ENCODE results near the gene SUPT7L. TPM values are rescaled to one million over a fixed set of nuclear protein-coding genes. Genes with fewer than 3 reads are reported as not detected.

The SUPT7L gene, protein sequence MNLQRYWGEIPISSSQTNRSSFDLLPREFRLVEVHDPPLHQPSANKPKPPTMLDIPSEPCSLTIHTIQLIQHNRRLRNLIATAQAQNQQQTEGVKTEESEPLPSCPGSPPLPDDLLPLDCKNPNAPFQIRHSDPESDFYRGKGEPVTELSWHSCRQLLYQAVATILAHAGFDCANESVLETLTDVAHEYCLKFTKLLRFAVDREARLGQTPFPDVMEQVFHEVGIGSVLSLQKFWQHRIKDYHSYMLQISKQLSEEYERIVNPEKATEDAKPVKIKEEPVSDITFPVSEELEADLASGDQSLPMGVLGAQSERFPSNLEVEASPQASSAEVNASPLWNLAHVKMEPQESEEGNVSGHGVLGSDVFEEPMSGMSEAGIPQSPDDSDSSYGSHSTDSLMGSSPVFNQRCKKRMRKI
- polyA plus RNA-seq (ENCODE audit: insufficient read length) = 33.8 TPM

DNA sequence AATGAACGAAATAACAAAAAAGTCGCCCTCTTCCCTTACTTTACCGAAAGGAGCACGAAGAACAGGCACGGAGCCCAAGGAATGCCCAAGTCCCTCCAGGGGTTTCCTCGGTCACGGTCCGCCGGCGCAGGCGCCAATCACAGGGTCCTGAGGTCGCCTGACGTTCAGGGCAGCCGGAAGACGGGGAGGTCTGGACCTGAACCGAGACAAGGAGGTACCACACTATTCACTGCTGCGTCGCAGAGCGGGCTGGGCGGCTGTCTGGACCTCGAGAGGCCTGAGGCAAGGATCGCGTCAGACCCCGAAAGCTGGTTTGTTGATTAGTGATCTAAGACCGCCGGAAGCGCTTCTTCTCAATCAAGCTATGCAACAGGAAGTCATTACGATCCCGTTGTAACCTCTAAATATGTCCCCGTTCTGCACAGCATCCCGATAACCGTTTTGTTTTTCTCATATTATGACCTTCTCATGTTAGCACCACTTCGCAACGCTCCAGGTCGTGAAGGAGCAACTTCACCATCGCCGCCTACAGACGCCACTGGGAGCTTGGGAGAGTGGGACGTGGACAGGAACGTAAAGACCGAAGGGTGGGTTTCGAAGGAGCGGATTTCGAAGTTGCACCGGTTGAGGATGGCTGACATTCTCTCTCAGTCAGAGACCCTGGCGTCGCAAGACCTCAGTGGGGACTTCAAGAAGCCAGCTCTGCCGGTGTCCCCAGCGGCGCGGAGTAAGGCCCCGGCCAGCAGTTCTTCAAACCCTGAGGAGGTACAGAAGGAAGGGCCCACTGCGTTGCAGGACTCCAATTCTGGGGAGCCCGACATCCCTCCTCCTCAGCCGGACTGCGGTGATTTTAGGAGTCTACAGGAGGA is at the start of gene SUPT7L, which contains the start of gene SLC4A1AP:
SUPT7L (minus strand) TSS at position 330 of the 869 bp plus-strand sequence. CDS start 1,422 bp downstream, outside the sequence.
SLC4A1AP (plus strand) TSS at position 605 of the 869 bp plus-strand sequence; CDS start at position 631, 26 bp downstream.
- DNase-seq = peak; percentile 82

DNA sequence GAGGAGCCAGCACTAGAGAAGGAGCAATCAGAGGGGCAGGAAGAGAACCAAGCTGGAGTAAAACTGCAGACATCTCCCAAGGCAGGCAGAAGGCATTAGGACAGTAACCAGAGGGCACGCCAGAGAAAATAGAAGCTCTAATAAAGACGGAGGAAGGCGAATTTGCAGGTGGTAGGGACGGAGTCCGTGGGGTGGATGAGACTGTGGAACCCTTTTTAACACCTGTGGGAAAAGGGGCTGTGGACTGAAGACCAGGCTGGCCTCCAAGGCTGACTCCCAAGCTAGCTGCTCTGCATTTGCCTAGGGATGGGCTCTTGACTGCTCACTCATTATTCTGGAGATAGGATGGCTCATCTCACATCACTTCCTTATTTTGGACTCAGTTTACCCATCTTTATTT is 49.8 kb upstream of the SUPT7L start:
- no peak for DNase-seq

DNA sequence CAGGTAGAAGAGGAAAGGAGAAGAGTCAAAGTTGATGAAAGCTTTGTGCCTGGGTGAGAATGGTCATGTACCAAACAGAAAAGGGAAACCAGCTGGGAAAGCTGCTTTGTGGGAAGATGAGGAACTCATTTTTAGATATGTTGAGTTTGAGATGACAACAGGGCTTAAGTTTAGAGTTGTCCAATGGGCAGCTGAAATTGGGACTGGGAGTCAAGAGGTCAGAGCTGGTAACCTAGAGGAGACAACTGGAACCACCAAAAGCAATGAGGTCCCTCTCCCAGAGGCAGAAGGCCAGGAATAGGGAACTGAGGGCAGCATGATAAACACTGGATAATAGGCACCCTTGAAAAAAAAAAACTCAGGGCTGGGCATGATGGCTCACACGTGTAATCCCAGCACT is 49.1 kb upstream of the SUPT7L start:
- DNase-seq = no peak

DNA sequence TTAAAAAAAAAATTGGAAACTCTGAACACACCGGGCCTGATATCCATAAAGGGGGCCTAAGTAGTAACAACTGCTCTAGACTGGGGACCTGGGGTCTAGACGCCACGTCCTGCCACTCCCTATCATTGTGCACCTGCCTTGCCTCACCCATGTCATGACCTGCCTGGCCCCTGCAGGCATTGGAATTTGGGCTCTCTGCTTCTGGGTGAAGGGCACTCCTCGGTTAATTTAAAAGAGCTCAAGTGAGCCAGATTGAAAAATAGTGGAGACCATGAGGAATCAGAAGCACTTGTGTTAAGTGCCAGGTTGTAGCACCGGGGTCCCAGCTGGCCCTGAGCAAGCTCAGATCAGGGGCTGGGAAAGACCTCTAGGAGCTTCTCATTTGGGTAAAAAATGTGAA is 48.4 kb upstream of the SUPT7L start:
- DNase-seq = no peak

DNA sequence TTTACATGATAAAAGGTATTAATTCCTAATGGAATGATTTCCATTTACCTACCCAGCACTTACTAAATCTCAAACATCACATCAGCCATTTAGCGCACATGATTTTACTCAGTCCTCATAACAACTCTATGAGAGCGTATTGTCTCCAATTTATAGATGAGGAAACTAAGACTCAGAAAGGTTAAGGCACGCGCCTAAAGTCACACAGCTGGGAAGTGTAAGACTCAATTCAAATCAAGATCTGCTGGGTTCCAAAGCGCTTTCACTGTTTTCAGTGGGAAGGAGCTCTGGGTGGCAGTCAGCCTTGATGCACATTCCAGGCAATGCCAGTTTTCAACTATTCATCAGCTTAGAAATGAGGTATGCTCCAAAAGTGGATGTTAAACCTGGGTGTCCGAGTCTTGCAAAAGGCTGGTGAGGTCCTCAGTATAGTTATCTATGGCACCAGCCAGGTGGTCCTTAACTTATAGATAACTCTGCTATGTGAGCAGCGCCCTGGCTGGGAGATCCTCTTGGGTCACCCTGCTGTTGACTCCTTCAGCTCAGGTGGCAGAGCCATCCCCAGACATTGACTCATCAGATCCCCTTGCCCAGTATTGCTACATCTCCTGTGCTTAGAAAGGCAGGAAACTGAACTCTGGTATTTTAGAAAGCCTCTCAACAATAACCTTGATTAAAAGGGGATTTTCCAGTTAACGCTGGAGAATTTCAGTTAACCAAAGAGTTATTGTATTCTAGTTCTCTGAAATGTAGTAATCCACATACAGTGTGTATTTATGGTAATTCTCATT is 47.4 kb upstream of the SUPT7L start:
- no peak for DNase-seq

DNA sequence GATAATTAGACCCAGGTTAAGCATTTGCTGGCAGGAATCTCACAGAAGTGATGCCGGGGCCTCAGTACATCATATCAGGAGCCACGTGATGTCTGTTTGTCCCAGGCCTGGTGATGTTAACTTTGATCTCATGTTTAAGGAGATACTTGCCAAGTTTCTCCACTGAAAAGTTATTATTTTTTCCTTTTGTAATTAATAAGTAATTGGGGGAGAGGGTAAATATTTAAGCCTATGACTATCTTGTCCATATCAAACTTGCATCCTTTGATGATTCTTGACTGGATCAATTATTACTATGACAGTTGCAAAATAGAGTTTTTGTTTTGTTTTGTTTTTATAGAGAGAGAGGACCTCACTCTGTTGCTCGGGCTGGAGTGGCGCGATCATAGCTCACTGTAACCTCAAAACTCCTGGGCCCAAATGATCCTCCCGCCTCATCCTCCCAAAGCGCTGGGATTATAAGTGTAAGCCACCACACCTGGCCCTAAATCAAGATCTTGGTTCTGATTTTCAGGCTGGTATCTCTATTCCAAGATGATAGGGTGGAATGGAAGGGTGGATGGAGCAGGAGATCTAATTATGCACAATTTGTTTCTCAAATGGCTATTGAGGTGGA is 46.7 kb upstream of the SUPT7L start:
- no peak for DNase-seq

DNA sequence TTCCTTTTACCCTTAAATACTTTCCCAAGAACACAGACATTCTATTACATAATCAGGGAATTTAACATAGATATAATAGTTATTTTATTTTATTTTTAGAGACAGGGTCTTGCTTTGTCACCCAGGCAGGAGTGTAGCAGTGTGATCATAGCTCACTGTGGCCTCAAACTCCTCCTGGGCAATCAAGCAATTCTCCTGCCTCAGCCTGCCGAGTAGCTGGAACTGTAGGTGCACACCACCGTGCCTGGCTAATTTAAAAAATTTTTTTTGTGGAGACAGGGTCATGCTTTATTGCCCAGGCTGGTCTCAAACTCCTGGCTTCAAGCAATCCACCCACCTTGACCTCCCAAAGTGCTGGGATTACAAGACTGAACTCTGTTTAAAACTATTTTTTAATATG is 45.9 kb upstream of the SUPT7L start:
- DNase-seq = no peak

DNA sequence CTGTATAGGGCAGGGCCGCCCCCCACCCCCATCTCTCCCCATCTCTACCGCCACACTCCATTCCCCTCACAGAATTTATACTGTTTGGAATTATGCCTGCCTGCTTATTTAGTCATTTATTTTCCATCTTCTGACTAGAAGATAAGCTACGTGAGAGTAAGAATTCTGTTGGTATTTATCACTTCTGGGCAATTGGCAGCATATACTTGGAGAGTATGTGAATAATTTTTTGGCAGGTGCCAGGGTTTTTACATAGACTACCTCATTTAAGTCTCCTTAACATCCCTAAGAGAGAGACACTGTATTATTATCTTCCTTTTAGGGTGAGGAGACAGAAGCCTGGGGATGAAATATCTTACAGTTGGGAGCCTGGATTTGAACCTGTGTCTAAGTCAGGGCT is 45.3 kb upstream of the SUPT7L start:
- DNase-seq = no peak

DNA sequence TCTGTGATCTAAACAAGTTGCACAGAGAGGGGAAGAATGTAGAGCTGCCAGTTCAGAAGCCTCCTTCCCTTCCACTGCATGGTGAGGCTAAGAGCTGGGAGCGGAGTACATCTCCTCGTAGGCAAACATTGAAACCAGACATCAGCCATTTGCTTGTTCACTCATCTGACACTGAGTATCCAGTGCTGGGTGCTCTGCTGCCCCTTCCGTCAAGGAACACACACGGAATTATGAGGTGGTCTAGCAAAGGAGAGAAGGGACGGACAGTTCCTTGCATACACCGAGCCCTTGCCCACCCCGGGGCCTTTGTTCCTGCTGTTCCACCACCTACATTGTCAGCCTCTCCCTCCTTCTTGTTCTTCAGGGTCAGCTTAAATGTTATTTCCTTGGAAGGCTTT is 44.8 kb upstream of the SUPT7L start:
- DNase-seq = no peak

DNA sequence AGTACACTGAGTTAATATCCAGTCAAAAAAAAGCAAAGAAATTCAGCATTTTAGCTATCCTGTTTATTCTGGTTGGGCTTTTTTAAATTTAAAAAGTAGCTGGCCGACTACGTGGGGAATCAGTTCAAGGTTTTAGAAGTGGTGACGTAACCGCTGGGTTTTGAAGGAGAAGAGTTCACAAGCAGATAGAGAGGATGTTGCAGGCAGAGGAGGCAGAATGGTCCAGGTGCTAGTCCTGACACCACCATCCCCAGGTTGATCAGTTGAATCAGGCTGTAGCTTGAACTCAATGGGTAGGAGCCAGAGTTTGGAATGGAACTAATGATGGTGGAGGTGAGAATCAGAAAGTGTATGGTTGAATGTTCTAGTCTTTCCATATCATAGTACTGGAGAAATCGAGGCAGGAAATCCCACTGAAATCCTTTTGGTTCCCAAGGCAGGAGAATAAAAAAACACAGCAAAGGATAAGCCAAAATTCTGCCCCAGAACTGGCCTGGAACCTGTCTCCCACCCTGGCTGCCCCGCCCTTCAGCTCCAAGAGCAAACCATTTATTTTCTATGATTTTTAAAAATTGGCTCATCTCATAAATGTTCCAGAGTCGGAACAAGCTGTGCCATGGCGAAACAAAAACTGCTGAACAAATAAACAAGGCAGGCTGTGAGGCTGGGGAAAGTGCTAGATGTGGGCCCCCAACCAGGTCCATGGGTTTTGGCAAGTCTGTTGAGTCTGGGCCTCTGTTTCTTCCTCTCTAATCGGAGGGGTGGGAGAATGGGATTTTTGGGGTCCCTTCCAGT is 44.2 kb upstream of the SUPT7L start:
- DNase-seq = no peak

DNA sequence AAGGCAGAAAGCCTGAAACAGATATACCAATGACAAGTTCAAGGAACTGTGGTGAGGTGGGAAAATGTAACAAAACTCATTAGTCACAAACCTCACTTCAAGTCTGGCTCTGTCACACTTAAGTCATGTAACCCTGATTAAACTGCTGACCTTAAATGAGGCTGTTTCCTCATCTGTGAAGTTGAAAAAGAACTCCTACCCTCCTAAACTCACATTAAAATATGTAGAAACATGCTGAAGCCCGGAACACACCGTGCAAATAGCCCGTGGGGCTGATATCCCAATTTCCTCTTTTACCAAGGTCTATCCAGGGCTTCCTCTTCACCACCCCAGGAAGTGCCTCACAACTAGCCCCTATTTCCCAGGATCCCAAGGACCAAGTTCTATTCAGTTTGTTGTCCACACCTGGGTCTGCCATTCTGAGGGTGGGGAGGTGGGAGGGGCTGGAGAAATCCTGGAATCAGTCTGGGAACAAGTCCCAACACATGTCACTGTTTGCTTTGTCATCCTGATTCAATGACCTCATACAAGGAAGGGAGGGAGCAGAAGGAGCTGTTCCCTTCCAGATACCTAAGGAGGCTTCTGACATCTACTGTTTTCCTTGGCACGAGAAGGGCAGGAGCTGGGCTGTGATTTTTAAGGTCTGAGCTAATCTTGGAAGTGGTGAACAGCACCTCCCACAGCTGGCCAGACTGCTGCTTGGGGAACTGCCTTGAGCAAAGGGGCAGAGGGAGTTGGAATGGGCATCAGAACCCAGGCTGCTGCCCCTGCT is 42.6 kb upstream of the SUPT7L start:
- DNase-seq = peak; percentile 19

DNA sequence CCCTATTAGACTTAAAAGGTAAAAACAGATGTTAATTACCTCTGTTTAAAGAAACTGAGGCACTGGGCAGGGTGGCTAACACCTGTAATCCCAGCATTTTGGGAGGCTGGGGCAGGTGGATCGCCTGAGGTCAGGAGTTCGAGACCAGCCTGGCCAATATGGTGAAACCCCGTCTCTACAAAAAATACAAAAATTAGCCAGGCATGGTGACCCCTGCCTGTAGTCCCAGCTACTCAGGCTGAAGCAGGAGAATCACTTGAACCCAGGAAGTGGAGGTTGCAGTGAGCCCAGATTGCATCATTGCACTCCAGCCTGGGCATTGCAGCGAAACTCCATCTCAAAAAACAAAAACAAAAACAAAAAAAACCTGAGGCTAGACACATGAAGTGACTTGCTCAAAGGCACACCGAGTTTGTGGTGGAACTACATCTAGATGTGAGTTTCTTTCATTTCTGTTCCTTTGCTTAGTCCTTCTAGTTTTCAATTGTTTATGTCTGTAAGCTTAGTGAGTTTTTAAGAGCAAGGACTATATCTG is 41.0 kb upstream of the SUPT7L start:
- DNase-seq = no peak

DNA sequence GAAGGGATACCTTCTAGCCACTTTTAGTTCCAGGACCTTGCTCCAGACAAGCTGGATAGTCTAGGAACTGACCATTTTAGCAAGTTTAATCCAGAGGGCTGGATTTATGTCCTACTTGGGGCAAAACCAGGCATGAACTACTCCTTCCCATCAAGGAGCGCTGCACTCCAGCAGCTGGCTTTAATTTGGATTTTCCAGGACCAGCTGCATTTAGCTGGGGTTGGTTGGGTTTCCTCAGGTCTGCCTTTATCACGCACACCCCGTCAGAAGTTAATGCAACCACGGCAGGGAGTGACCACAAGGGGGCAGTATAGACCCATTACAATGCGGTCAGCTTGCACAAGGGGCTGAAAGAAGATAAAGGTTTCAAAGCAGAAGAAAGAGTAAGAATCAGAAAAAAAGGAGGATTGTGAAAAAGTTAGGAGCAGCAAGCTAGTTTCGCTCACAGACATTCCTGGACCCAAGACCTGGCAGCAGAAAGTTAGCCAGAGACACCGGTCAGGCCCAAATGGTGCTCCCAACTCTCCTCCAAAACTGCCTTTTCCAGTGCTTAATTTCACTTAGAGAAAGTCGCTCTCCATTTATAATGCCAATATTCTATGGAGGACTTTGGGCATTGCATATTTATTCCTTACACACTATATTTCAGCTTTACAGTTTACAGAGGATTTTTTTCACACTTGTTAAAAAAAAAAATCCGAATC is 40.4 kb upstream of the SUPT7L start:
- peak; percentile 84 for DNase-seq

DNA sequence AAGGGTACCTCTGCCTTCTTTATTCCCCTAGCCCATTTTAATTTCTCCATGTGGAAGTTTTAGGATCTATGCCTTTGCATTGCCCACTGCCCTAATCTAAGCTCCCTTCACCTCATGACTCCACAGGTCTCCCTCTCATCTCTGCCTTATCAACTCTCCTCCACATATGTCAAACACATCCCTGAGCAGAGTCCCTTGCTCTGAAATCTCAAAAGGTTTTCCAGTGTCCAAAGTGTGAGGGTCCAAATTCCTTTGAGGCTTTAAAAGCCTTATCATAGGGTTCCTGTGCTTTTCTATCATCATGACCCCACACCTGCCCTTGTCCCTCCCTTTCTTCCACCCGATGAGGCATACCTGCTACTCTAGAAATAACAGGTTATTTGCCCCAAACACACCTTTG is 38.9 kb upstream of the SUPT7L start:
- no peak for DNase-seq

DNA sequence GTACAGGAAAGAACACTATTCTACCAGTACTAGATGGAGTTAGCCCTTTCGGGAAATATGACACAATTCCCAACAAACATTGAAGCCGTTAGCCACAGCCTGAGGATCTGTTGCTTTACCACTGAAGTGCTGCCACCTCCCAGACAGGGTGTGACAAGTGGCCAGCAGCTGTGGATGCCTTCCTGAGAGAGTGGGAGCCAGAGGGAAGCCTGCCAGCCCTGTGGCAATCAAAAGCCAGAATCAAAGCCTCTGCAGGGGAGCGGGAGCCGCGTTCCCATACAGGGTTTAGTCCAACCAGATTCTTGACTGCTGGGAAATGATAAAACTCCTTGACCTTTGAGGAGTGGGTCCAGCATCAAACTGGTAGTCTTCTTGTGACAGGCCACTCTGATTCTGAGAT is 38.3 kb upstream of the SUPT7L start:
- no peak for DNase-seq

DNA sequence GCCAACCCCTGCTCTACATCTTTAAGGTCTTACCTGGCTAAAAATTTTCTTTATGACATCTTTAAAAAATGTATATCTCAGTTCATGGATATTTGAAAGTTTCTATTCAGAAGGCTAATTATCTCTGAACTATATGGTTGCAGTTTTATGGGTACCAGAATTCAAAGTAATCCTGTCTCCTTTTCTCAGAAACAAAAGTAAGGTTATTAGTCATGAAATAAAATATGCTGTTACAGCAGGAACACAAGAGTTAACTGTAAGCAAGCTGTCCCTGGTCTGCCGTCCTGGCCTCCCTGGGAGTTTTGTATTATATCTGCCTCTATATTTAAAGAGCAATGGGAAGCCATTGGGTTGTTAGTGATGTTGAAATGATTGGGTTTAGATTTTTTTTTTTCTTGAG is 34.2 kb upstream of the SUPT7L start:
- DNase-seq = no peak

DNA sequence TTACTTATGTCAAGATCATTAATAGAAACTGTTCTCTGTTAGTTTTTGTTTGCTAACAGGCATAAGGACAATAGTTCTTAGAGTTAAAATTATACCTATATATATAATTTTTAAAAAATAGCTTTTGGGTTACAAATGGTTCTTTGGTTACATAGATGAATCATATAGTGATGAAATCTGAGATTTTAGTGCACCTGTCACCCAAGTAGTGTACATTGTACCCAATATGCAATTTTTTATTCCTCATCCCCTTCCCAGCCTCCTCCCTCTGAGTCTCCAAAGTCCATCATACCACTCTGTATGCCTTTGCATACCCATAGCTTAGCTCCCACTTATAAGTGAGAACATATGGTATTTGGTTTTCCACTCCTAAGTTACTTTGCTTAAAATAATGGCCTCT is 26.6 kb upstream of the SUPT7L start:
- no peak for DNase-seq

DNA sequence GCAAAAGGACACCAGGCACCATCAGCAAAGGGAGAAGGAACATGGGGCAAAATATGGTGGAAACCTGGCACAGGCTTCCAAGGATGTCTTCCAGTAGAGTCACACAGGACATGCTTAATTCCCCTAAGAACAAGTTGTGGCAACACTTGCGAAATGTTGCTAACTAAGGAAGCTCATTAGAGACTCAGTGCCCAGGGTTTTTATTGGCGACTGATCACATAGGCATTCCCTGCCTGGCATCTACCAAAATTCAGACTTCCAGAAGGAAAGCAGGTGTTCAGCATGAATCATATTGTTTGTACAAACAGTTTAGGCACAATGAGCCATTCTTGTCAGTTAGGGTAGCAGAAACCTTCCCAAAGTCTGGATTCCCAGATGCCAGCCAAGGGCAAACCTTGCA is 26.0 kb upstream of the SUPT7L start:
- no peak for DNase-seq

DNA sequence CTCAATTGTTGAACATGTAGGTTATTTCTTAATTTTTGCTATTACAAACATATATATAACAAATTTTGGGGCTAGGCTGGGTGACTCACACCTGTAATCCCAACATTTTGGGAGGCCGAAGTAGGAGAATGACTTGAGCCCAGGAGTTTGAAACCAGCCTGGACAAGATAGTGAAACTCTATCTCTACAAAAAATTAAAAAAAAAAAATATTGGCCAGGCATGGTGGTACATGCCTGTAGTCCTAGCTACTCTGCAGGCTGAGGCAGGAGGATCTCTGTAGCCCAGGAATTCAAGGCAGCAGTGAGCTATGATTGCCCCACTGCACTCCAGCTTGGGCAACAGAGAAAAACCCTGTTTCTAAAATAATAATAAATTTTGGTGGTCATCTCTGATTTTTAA is 23.8 kb upstream of the SUPT7L start:
- no peak for DNase-seq

DNA sequence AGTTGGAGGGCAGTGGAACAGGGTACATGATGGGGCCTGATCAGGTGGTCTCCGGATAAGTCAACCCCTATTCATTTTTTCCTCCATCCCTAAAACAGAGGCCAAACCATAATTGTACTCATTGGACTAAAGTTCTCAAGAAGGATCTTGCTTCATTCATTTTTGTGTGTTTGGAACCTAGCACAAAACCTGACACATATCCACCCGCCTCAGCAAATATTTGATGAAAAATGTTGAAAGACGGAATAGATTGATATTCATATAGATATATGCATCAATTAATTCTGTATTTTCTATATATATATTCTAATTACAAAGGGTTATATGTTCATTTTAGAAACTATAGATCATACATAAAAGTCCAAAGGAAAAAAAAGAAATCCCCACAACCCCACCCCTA is 22.2 kb upstream of the SUPT7L start:
- DNase-seq = no peak
